WTC11 (cell line): ENCODE measurements around the gene IL17RD. TPM values are rescaled to one million over a fixed set of nuclear protein-coding genes. Genes with fewer than 3 reads are reported as not detected.

Experiments
- ATAC-seq: fragments of 200-7000 bp; cut with Tn5 transposase; 2 replicates; pipeline ENCODE4 v1.10.0; 2021; ENCODE audit warnings: mild to moderate bottlenecking, moderate library complexity
- CTCF ChIA-PET: fragments of 300-600 bp; sonication (Branson Sonifier 250); formaldehyde crosslinking; loops from one replicate; lab custom pipeline; 2021; ENCODE audit warnings: antibody characterized with exemption; lab: Charles Lee
- POLR2A ChIA-PET: fragments of 350-600 bp; sonication (Branson Sonifier 250); formaldehyde crosslinking; loops from one replicate; lab custom pipeline; 2021; ENCODE audit warnings: antibody characterized with exemption; lab: Charles Lee
- DNase-seq: peaks from one replicate; pipeline ENCODE4 v3.0.0; 2021; ENCODE audit warnings: low spot score
- H3K27ac Mint-ChIP-seq: 2 replicates; pipeline ENCODE4 v1.8.0; 2021; ENCODE audit warnings: mixed read lengths
- H3K27me3 Mint-ChIP-seq: 2 replicates; pipeline ENCODE4 v1.8.0; 2021; ENCODE audit warnings: low read depth, mild to moderate bottlenecking, moderate library complexity, mixed read lengths
- H3K36me3 Mint-ChIP-seq: 2 replicates; pipeline ENCODE4 v1.8.0; 2021; ENCODE audit warnings: mixed read lengths
- H3K4me1 Mint-ChIP-seq: 2 replicates; pipeline ENCODE4 v1.8.0; 2022; ENCODE audit warnings: mixed read lengths
- H3K4me3 Mint-ChIP-seq: 2 replicates; pipeline ENCODE4 v1.8.0; 2021; ENCODE audit warnings: mild to moderate bottlenecking, moderate library complexity, mixed read lengths
- H3K9me3 Mint-ChIP-seq: 2 replicates; pipeline ENCODE4 v1.8.0; 2021; ENCODE audit warnings: mixed read lengths
- CREM ChIP-seq: sonication (generic); formaldehyde crosslinking; IDR thresholded peaks from 2 replicates; pipeline ENCODE4 v1.8.1; 2022; ENCODE audit warnings: mild to moderate bottlenecking, missing genetic modification reagents, moderate library complexity
- FOXK1 ChIP-seq: sonication (generic); formaldehyde crosslinking; IDR thresholded peaks from 2 replicates; pipeline ENCODE4 v1.8.0; 2022; ENCODE audit warnings: mild to moderate bottlenecking, moderate library complexity, missing genetic modification reagents
- GRHL2 ChIP-seq: fragments of 250-450 bp; sonication (Bioruptor Pico); IDR thresholded peaks from 2 replicates; pipeline ENCODE4 v1.8.0; 2022; ENCODE audit warnings: mild to moderate bottlenecking, moderate library complexity; ENCODE audit not compliant: insufficient replicate concordance, severe bottlenecking
- IRF2 ChIP-seq: sonication (generic); formaldehyde crosslinking; IDR thresholded peaks from 2 replicates; pipeline ENCODE4 v1.8.0; 2022; ENCODE audit warnings: low read depth, missing genetic modification reagents, borderline replicate concordance
- JAZF1 ChIP-seq: fragments of 250-450 bp; sonication (Bioruptor Pico); IDR thresholded peaks from 2 replicates; pipeline ENCODE4 v1.9.0; 2021; ENCODE audit warnings: moderate library complexity, mild to moderate bottlenecking, inconsistent platforms
- MYBL2 ChIP-seq: sonication (generic); formaldehyde crosslinking; IDR thresholded peaks from 2 replicates; pipeline ENCODE4 v1.8.1; 2023; ENCODE audit warnings: mild to moderate bottlenecking, moderate library complexity, missing genetic modification reagents
- NR2C2 ChIP-seq: sonication (generic); formaldehyde crosslinking; IDR thresholded peaks from 2 replicates; pipeline ENCODE4 v1.8.0; 2022; ENCODE audit warnings: mild to moderate bottlenecking, missing genetic modification reagents
- SP1 ChIP-seq: sonication (generic); formaldehyde crosslinking; conservative IDR thresholded peaks from 2 replicates; pipeline ENCODE4 v1.8.1; 2022; ENCODE audit warnings: missing genetic modification reagents
- total RNA-seq: library from RNA; stranded (reverse); gene quantifications from 3 replicates; pipeline ENCODE4 v1.2.3, GENCODE V29; 2021
- TF ChIP-seq, protein P1 (sequence below): sonication (generic); formaldehyde crosslinking; IDR thresholded peaks from 2 replicates; pipeline ENCODE4 v1.8.0; 2022; ENCODE audit warnings: missing genetic modification reagents
- TF ChIP-seq, protein P2 (sequence below): sonication (generic); formaldehyde crosslinking; IDR thresholded peaks from 2 replicates; pipeline ENCODE4 v1.8.1; 2023; ENCODE audit warnings: mild to moderate bottlenecking, missing genetic modification reagents
- TF ChIP-seq, protein P3 (sequence below): sonication (generic); formaldehyde crosslinking; IDR thresholded peaks from 2 replicates; pipeline ENCODE4 v1.8.1; 2022; ENCODE audit warnings: low read depth, missing genetic modification reagents, borderline replicate concordance
- TF ChIP-seq, protein P4 (sequence below): sonication (generic); formaldehyde crosslinking; IDR thresholded peaks from 2 replicates; pipeline ENCODE4 v1.8.1; 2023; ENCODE audit warnings: mild to moderate bottlenecking, missing genetic modification reagents
- TF ChIP-seq, protein P5 (sequence below): sonication (generic); formaldehyde crosslinking; IDR thresholded peaks from 2 replicates; pipeline ENCODE4 v1.8.0; 2023; ENCODE audit warnings: missing genetic modification reagents
- TF ChIP-seq, protein P6 (sequence below): fragments of 250-450 bp; sonication (Bioruptor Pico); IDR thresholded peaks from 2 replicates; pipeline ENCODE4 v1.8.0; 2021; ENCODE audit warnings: mild to moderate bottlenecking
- TF ChIP-seq, protein P7 (sequence below): sonication (generic); formaldehyde crosslinking; IDR thresholded peaks from 2 replicates; pipeline ENCODE4 v1.8.1; 2022; ENCODE audit warnings: mild to moderate bottlenecking, moderate library complexity, missing genetic modification reagents
- TF ChIP-seq, protein P8 (sequence below): sonication (generic); formaldehyde crosslinking; IDR thresholded peaks from 2 replicates; pipeline ENCODE4 v1.8.1; 2022; ENCODE audit warnings: missing genetic modification reagents, borderline replicate concordance
- TF ChIP-seq, protein P9 (sequence below): sonication (generic); formaldehyde crosslinking; IDR thresholded peaks from 2 replicates; pipeline ENCODE4 v1.8.1; 2022; ENCODE audit warnings: mild to moderate bottlenecking, missing genetic modification reagents, moderate library complexity, borderline replicate concordance

IL17RD gene
- total RNA-seq, 1 experiment from 2014 or later = 72.9 TPM

DNA sequence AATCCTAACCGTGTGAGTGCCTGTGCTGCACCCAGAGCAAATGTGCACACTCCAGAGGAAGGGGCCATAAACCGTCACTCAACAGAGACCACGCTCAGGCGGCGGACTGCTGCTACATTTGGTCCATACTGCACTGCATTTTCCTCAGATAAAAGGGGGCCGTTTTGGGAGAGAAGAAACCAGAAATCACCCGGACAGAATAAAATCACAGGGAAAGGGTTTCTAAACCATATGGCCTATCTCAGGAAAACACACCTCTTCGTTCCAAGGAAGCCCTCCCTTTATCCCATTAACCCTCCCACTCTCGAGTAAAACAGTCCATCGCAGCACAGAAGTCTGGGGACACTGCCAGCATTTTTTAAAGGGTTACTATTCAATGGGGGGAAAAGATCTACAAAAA is 7.6 kb downstream of the IL17RD start (continued):
- TF ChIP-seq, protein P1, sequence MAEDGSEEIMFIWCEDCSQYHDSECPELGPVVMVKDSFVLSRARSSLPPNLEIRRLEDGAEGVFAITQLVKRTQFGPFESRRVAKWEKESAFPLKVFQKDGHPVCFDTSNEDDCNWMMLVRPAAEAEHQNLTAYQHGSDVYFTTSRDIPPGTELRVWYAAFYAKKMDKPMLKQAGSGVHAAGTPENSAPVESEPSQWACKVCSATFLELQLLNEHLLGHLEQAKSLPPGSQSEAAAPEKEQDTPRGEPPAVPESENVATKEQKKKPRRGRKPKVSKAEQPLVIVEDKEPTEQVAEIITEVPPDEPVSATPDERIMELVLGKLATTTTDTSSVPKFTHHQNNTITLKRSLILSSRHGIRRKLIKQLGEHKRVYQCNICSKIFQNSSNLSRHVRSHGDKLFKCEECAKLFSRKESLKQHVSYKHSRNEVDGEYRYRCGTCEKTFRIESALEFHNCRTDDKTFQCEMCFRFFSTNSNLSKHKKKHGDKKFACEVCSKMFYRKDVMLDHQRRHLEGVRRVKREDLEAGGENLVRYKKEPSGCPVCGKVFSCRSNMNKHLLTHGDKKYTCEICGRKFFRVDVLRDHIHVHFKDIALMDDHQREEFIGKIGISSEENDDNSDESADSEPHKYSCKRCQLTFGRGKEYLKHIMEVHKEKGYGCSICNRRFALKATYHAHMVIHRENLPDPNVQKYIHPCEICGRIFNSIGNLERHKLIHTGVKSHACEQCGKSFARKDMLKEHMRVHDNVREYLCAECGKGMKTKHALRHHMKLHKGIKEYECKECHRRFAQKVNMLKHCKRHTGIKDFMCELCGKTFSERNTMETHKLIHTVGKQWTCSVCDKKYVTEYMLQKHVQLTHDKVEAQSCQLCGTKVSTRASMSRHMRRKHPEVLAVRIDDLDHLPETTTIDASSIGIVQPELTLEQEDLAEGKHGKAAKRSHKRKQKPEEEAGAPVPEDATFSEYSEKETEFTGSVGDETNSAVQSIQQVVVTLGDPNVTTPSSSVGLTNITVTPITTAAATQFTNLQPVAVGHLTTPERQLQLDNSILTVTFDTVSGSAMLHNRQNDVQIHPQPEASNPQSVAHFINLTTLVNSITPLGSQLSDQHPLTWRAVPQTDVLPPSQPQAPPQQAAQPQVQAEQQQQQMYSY (CRISPR knock-in tag) = no peak
- no peak for TF ChIP-seq GRHL2 (CRISPR knock-in tag)
- no peak for TF ChIP-seq JAZF1 (CRISPR knock-in tag)
- TF ChIP-seq, protein P2, sequence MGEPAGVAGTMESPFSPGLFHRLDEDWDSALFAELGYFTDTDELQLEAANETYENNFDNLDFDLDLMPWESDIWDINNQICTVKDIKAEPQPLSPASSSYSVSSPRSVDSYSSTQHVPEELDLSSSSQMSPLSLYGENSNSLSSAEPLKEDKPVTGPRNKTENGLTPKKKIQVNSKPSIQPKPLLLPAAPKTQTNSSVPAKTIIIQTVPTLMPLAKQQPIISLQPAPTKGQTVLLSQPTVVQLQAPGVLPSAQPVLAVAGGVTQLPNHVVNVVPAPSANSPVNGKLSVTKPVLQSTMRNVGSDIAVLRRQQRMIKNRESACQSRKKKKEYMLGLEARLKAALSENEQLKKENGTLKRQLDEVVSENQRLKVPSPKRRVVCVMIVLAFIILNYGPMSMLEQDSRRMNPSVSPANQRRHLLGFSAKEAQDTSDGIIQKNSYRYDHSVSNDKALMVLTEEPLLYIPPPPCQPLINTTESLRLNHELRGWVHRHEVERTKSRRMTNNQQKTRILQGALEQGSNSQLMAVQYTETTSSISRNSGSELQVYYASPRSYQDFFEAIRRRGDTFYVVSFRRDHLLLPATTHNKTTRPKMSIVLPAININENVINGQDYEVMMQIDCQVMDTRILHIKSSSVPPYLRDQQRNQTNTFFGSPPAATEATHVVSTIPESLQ (CRISPR knock-in tag) = no peak
- TF ChIP-seq, protein P3, sequence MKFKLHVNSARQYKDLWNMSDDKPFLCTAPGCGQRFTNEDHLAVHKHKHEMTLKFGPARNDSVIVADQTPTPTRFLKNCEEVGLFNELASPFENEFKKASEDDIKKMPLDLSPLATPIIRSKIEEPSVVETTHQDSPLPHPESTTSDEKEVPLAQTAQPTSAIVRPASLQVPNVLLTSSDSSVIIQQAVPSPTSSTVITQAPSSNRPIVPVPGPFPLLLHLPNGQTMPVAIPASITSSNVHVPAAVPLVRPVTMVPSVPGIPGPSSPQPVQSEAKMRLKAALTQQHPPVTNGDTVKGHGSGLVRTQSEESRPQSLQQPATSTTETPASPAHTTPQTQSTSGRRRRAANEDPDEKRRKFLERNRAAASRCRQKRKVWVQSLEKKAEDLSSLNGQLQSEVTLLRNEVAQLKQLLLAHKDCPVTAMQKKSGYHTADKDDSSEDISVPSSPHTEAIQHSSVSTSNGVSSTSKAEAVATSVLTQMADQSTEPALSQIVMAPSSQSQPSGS = no peak

DNA sequence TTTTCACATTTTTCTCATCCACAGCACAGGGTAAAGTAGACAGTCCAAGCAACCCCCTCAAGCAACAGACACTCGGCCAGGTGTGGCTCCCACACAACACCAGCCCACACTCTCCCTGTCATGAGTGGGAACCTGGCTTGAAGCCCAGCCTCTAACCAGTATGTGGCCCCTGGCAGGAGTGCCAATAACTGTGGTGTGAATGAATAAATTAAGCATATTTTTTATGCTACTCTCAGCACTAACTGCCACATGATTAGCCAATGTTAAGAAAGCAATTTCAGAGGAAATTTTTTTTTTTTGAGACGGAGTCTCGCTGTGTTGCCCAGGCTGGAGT is 9.9 kb downstream of the IL17RD start:
- Mint-ChIP-seq H3K27ac (no peak overlapping the region), H3K36me3 (0 out of 2 replicates have a peak, but pooled peaks cover 2% of the 10 kb centered on the region), H3K9me3 (no peaks in the 10 kb centered on the region), H3K27me3 (peaks cover 6% of the 10 kb centered on the region; the same call in 1 of the 2 replicates), H3K4me1 (peaks cover 95% of the 10 kb centered on the region), H3K4me3 (no peak overlapping the region)
- TF ChIP-seq, protein P4, sequence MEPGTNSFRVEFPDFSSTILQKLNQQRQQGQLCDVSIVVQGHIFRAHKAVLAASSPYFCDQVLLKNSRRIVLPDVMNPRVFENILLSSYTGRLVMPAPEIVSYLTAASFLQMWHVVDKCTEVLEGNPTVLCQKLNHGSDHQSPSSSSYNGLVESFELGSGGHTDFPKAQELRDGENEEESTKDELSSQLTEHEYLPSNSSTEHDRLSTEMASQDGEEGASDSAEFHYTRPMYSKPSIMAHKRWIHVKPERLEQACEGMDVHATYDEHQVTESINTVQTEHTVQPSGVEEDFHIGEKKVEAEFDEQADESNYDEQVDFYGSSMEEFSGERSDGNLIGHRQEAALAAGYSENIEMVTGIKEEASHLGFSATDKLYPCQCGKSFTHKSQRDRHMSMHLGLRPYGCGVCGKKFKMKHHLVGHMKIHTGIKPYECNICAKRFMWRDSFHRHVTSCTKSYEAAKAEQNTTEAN (CRISPR knock-in tag) = no peak
- TF ChIP-seq, protein P5, sequence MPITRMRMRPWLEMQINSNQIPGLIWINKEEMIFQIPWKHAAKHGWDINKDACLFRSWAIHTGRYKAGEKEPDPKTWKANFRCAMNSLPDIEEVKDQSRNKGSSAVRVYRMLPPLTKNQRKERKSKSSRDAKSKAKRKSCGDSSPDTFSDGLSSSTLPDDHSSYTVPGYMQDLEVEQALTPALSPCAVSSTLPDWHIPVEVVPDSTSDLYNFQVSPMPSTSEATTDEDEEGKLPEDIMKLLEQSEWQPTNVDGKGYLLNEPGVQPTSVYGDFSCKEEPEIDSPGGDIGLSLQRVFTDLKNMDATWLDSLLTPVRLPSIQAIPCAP = no peak
- TF ChIP-seq IRF2 (CRISPR knock-in tag) (no peak), FOXK1 (CRISPR knock-in tag) (no peak), CREM (CRISPR knock-in tag) (no peak), SP1 (CRISPR knock-in tag) (no peak), NR2C2 (CRISPR knock-in tag) (no peak), MYBL2 (CRISPR knock-in tag) (no peak)
- TF ChIP-seq, protein P6, sequence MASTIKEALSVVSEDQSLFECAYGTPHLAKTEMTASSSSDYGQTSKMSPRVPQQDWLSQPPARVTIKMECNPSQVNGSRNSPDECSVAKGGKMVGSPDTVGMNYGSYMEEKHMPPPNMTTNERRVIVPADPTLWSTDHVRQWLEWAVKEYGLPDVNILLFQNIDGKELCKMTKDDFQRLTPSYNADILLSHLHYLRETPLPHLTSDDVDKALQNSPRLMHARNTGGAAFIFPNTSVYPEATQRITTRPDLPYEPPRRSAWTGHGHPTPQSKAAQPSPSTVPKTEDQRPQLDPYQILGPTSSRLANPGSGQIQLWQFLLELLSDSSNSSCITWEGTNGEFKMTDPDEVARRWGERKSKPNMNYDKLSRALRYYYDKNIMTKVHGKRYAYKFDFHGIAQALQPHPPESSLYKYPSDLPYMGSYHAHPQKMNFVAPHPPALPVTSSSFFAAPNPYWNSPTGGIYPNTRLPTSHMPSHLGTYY (CRISPR knock-in tag) = no peak
- TF ChIP-seq, protein P7, sequence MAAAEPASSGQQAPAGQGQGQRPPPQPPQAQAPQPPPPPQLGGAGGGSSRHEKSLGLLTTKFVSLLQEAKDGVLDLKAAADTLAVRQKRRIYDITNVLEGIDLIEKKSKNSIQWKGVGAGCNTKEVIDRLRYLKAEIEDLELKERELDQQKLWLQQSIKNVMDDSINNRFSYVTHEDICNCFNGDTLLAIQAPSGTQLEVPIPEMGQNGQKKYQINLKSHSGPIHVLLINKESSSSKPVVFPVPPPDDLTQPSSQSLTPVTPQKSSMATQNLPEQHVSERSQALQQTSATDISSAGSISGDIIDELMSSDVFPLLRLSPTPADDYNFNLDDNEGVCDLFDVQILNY (CRISPR knock-in tag) = no peak
- TF ChIP-seq, protein P8, sequence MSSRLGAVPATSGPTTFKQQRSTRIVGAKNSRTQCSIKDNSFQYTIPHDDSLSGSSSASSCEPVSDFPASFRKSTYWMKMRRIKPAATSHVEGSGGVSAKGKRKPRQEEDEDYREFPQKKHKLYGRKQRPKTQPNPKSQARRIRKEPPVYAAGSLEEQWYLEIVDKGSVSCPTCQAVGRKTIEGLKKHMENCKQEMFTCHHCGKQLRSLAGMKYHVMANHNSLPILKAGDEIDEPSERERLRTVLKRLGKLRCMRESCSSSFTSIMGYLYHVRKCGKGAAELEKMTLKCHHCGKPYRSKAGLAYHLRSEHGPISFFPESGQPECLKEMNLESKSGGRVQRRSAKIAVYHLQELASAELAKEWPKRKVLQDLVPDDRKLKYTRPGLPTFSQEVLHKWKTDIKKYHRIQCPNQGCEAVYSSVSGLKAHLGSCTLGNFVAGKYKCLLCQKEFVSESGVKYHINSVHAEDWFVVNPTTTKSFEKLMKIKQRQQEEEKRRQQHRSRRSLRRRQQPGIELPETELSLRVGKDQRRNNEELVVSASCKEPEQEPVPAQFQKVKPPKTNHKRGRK (CRISPR knock-in tag) = no peak
- TF ChIP-seq, protein P9, sequence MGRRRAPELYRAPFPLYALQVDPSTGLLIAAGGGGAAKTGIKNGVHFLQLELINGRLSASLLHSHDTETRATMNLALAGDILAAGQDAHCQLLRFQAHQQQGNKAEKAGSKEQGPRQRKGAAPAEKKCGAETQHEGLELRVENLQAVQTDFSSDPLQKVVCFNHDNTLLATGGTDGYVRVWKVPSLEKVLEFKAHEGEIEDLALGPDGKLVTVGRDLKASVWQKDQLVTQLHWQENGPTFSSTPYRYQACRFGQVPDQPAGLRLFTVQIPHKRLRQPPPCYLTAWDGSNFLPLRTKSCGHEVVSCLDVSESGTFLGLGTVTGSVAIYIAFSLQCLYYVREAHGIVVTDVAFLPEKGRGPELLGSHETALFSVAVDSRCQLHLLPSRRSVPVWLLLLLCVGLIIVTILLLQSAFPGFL (CRISPR knock-in tag) = no peak
- DNase-seq (no peak), ATAC-seq (no peak)
- POLR2A ChIA-PET = no interaction called here
- CTCF ChIA-PET = interaction anchor here (0.8 kb wide), 1 partner anchor 55 kb away, joined by 4 read pairs; no protein-coding TSS in a partner anchor
